Heart left ventricle (tissue), 13 donors: ENCODE data around the gene CAPS.

ENCODE experiments used
- CTCF ChIP-seq, 12 donors: fragments of 200-600 bp; sonication (generic) in 4 of 12; IDR thresholded peaks; one replicate each; pipeline versions ENCODE4 v1.5.0 to v1.8.0; 2018 to 2022; ENCODE audit warnings: antibody characterized with exemption in 12 of 12, mild to moderate bottlenecking in 5 of 12
- POLR2A ChIP-seq, 2 donors: fragments of 450-650 bp; IDR thresholded peaks; one replicate each; pipeline ENCODE4 v1.6.1; 2017; ENCODE audit warnings: antibody characterized with exemption in 2 of 2, mild to moderate bottlenecking in 2 of 2, moderate library complexity in 2 of 2
- donor health status: ischemic (EF 13 %, LVEDD 7.1; RV severe dilation, severe dysfunction).
- donor health status: DM: no; HTN: yes; CAD: no.
- donor health status: DM: no; HTN: no; CAD: no.
- donor health status: ischemic (EF 25% LVEDD 6.9; RV normal size, moderate dysfunction).
- donor health status: ischemic (EF 25% LVEDD 5.7; RV mildly dilated, moderate dysfunction).
- donor health status: ischemic (EF 35%, LVEDD 5.7; RV mildly dilated, moderate dysfunction).
- donor health status: nonischemic (EF 11% LVEDD 7.7; RV severe dilation, severe dysfunction).
- donor health status: DM: yes; HTN: yes; CAD: no.
- donor health status: PGD.
- donor health status: ischemic (EF 29% LVEDD 5.4; RV normal size, mild dysfunction).
- donor health status: nonischemic (EF 23%, LVEDD 6.1; RV moderate dilation, normal function).

GRCh38 chr19:5960005-5961001 lies 46.2 kb downstream of the CAPS start:
- no peak for TF ChIP-seq CTCF (IDR thresholded peaks at IDR 0.05)
- TF ChIP-seq POLR2A (IDR thresholded peaks at IDR 0.05) = no peak
